Iris pigment epithelial cell (primary cell): ENCODE results near the gene DIO1.

Experiments used
- DNase-seq: peaks from one replicate; pipeline ENCODE4 v3.0.0-alpha.2; 2011; ENCODE audit warnings: low read depth

DIO1 gene

GRCh38 chr1:53894644-53895043 is 657 bp downstream of the DIO1 start:
- DNase-seq: no peak

- no peak for DNase-seq
Observed at GRCh38 chr1:53895421-53895820, 1.4 kb downstream of the DIO1 start.

DNA sequence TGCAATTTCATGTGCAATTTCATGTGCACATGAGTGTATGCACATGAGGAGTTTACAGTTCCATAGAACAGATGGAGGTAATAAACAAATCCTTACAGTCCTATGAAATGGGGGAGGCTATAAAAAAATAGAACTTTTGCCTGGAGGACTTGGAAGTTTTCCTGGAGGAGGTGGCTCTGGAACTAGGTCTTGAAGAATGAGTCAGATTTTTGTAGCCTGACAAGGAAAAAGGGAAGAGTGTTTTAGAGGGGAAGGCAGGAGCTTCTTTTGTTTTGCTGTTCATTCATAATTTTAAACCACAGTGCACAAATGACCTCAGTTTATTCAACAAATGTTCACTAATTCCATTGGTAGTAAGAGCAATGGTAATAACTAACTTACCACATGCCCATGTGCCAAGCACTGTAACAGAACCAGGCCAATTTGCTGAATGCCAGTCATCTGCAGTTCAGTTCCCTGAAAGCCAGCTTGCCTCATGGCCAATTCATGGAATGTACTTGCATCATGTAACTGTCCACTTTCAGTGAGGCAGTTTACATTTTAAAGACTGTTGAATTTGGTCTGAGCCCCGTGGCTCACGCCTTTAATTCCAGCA is 2.7 kb downstream of the DIO1 start:
- DNase-seq: peak; percentile 68

DNA sequence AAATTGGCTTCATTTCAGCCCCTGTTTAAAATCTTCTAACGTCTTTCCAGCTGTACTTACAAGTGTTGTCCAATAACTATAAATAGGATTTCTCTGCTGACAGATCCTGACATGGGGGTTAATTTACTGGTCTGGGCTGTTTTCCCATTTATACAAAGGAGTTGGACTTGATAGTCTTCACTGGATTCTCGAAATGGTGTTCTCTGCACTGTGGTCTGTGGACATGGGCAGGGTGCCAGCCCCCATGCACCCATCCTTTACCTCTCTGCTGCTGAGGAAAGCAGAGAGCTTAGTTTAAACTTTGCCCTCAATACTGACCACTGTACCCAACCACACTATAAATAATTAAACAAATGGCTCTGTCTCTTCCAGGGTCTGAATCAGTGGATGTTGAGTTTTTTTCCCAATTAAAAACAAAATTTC is 5.2 kb downstream of the DIO1 start:
- DNase-seq: no peak

DNA sequence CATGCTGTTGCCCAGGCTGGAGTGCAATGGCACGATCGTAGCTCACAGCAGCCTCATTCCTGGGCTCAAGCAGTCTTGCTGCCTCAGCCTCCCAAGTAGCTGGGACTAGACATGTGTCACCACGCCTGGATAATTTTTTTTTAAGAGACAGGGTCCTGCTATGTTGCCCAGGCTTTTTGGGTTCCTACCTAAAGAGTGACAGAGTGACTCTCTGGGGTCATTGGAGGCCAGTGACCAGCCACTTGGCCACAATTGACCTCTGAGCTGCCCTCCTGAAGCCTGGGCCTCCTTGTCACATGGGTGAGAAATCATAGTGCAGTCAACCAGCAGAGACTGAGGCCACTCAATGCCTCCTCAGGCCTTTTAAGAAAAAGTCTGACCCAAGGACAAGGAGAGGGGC is 5.7 kb downstream of the DIO1 start:
- no peak for DNase-seq

DNA sequence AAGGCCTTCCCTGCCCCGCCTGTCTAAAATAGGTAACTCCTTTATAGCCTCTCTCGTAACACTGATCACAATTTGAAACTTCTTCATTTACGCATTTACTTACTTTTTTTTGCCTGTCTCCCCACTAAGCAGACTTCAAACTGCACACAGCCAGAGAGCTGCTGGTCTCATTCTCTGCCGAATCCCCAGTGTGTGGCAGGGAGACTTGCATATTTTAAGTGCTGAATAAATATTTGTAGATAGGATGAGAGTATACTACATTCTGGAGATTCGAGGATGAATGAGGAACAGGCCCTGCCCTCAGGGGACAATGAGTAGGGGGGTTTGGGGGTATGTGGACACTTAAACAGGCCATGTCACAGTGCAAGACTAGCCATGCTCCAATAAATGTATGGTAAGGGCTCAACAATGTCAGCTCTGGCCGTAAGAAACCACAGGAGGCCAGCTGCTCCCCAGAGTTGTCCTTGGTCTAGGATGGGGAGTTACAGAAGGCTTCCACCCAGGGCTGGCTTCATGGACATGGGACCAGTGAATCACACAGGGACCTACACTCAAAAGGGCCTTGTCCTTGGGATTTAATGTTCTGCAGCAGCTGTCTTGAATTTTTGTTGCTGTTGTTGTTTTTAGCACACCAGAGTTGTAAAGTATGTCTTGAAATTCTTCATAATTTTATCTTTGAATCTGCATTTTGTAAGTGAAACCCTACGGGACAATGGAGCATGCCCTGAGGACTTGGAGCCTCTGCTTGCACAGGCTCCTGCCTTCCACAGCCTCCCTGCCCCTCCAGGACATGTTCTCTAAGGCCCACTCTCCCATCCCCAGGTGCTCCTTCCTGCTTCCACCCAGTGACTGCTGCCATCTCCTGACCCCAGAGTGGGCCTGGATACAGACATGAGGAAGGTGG is 8.5 kb downstream of the DIO1 start:
- no peak for DNase-seq

DNA sequence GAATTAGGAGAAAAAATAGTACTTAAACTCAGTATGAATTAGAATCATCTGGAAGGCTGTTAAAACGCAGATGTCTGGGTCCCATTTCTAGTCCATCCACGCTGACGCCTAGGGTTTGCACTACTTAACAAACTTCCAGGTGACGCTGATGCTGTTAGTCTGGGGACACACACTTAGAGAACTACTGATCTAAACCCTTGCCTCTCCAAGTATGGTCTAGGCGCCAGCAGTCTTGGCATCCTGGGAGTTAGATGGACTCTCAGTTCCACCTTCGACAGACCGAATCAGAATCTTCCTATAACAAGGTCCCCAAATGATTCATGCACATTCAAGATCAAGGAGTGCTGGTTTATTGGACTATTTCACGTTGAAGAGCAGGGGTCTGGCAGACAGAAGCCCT is 11.5 kb downstream of the DIO1 start:
- DNase-seq: no peak

GRCh38 chr1:53906121-53906520 is 12.1 kb downstream of the DIO1 start:
- DNase-seq: no peak

- peak; percentile 61 for DNase-seq
Observed at GRCh38 chr1:53909946-53910345, 16.0 kb downstream of the DIO1 start.

DNA sequence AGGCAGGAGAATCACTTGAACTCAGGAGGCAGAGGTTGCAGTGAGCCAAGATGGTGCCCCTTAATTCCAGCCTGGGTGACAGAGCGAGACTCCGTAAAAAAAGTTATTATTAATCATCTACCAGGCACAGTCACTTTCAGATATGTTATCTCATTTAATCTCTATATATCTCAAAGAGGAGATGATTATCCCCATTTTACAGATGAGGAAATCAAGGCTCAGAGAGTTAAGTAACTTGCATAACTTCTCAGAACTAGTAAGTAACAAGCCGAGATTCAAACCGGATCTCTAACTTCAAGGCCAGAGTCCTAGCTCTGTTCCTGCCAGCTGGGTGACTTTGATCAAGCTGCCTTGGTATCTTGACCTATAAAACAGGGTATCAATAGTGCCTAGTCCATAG is 17.5 kb downstream of the DIO1 start:
- DNase-seq: no peak

DNA sequence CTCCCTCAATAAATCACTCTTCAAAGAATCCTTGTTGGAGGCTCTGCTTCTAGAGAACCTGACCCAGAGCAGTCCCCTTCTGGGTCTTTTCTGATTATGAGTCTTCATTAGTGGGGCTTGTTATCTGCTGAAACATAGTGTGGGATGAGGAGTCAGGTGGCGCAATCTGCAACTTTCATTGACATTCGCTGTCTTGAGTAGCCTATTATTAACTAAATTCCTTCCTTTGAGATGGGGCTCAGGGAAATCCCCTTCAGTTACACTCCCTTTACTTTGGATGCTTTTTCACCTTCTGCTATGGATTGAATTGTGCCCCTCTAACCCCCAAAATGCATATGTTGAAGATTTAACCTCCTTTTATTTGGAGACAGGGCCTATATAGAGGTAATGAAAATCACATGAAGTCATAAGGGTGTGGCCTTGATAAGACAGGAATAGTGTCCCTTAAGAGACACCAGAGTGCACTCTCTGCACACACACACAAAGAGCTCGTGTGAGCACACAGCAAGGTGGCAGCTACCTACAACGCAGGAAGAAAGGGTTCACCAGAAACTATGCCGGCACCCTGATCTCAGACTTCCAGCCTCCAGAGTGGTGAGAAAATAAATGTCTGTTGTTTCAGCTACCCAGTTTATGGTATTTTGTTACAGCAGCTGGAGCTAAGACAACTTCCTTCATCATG is 19.5 kb downstream of the DIO1 start:
- DNase-seq: no peak

- DNase-seq: peak; percentile 38
Observed at GRCh38 chr1:53918343-53918742, 24.4 kb downstream of the DIO1 start.

DNA sequence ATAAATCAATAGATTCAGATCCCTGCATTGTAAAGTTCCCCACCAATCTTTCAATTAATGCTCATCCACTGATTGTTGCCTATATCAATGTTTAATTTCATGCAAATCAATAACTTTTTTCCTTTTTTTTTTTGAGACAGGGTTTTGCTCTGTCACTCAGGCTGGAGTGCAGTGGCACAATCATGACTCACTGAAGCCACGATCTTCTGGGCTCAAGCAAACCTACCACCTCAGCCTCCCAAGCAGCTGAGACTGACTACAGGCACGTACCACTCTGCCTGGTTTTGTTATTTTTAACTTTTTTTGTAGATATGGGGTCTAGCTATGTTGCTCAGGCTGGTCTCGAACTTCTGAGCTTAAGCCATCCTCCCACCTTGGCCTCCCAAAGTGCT is 25.7 kb downstream of the DIO1 start:
- DNase-seq: peak; percentile 51

GRCh38 chr1:53927376-53927881 is 33.4 kb downstream of the DIO1 start:
- DNase-seq: no peak

DNA sequence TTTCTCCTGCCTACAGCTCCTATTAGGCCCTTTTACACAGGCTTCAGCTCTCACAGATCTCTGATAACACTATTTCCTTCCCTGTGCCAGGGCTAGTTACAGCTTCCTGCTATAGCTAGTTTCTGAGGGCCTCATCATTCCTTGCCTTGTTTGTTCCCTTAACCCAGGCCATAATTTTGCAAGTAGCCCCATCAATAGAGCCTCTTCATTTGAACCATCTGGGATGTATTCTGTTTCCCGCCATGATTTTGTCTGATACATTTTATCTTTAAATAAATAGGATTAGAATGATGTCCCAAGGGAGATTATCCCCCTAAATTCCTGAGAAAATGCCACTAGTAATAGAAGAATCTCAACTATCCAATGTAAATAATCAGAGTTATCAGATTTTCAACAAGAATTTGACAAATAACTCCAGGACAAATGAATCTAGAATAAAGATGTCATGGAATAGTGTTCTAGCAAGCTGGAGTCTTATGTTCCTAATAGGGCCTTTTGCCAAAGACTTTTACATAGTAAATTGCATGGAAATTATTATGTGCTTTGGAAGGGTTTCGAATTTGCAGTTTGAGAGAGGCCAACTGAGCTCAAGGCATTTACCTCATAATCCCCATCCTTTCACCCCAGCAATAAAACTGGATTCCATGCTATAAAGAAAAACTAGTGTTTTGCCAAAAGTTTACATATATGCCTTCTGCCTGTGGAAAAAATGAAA is 35.4 kb downstream of the DIO1 start:
- DNase-seq: no peak

- DNase-seq: no peak
Observed at GRCh38 chr1:53930932-53931331, 36.9 kb downstream of the DIO1 start.

DNA sequence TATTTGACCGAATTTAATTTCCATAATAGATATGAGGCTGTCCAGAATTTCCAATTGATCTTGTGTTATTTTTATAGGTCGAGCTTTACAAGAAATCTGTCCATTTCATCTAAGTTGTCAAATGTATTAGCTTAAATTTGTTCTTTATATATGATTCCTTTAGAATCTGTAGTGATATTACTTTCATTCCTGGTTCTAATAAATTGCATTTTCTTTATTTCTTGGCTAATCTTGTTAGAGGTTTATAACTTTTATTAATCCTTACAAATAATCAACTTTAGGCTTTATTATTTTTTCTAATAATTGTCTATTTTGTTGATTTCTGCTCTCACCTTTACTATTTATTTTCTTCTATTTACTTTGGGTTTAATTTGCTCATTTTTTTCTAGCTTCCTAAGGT is 37.5 kb downstream of the DIO1 start:
- DNase-seq: no peak

- DNase-seq: no peak
Observed at GRCh38 chr1:53934170-53934765, 40.3 kb downstream of the DIO1 start.

GRCh38 chr1:53936430-53936829 is 42.4 kb downstream of the DIO1 start:
- DNase-seq: no peak

DNA sequence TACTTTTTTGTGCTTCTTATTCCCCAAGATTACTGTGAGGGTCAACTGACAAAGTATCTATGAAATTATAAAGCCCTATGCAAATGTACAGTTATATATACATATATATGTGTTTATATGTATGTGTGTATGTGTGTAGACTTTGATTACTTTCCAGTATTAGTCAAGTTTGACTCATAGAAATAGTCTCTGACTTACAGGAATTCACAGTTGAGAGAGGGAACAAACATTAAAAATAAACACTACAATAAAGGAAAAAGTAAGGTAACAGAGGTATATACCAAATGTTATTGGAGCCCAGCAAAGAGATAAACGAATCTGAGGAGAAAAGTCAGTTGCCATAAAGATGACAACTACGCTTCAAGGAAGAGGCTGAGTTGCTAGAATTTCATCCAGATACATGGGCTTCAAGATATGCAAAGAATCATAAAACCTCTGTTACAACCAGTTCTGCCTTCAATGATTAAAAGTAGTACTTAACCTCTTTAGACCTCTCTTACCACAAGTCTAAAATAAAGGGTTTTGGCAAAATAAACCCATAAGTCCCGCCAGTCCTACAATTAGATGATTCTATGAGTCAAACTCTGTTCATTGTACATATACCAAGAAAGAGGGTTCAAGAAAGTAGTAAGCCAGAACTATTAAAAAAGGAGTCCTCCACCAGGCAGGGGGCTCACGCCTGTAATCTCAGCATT is 44.3 kb downstream of the DIO1 start:
- DNase-seq: peak; percentile 77
